Stimulated activated CD4-positive, alpha-beta T cell treated with anti-CD3 and anti-CD28 coated beads, Interleukin-1b, Interleukin-23, amount 100 ng/mL, for 4 hours (primary cell): ENCODE data around the gene NAALADL2.
"Not testable (repeated sequence)": the region's sequence is repeated elsewhere in the genome, so short reads cannot be mapped to it uniquely, and the experiment has no call there.

Source experiments
- DNase-seq, 2 donors: peaks; one replicate each; pipeline ENCODE4 v3.0.0-alpha.2; 2020; ENCODE audit warnings: low read depth in 2 of 2

The NAALADL2 gene

DNA sequence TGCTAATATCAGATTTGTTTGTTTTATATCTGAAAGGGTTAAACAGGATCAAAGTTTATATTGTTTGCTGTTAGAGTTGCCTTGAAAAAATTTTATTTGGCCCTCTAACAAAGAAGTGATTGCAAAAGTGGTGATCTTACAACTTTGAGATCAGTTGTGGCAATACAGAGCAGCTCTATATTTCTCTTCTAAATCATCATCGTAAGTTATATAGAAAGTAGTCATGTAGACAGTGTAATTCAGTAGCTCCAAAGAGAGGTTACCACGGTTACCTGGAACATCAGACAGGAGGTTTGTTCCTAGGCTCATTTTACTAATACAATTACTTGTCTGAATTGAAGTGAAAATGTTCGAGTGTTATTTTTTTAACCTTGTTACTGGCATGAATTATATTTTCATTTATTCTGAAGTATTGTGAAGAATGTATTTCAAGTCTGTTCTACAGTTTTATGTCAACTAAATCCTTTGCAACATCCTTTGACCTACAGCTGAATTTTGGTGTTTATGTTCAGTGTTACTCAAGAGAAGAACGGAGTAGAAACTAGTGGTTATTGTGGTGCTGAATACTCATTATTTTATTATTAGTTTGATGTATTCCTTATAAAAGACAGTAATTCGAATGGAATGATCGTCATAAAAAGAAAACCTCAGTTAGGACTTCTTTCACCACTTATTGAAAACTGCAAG lies 214.2 kb downstream of the NAALADL2 start:
- no peak for DNase-seq

DNA sequence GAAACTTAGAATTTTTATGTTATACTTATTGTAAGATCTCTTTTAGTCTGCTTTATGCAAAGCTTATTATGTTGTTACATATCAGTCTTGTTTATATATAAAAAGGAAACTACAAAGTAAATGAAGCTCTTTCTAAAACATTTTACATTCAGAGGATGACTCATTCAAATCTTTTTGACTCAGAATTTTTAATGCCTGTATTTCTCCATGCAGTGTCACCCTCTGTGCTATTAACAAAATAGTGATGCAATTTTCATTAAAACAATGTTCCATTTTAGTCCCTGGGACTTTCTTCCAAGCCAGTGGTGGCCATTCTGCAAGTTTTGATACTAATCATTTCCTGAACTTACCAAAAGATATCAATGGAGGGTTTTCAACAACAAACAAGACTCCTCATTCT lies 216.1 kb downstream of the NAALADL2 start:
- no peak for DNase-seq

GRCh38 chr3:175077216-175077615 lies 218.1 kb downstream of the NAALADL2 start:
- no peak for DNase-seq

- no peak for DNase-seq
These were observed 223.5 kb downstream of the NAALADL2 start for GRCh38 chr3:175082631-175083030.

GRCh38 chr3:175087128-175087527 lies 228.0 kb downstream of the NAALADL2 start:
- not testable (repeated sequence) for DNase-seq

- DNase-seq, result no peak
These were observed 229.7 kb downstream of the NAALADL2 start for GRCh38 chr3:175088766-175089380.

- DNase-seq, result no peak
These were observed 232.4 kb downstream of the NAALADL2 start for GRCh38 chr3:175091426-175092114.

GRCh38 chr3:175093748-175094147 lies 234.6 kb downstream of the NAALADL2 start:
- no peak for DNase-seq

- DNase-seq, result no peak
These were observed 235.2 kb downstream of the NAALADL2 start for GRCh38 chr3:175094344-175094743.

GRCh38 chr3:175098644-175099043 lies 239.5 kb downstream of the NAALADL2 start:
- no peak for DNase-seq

DNA sequence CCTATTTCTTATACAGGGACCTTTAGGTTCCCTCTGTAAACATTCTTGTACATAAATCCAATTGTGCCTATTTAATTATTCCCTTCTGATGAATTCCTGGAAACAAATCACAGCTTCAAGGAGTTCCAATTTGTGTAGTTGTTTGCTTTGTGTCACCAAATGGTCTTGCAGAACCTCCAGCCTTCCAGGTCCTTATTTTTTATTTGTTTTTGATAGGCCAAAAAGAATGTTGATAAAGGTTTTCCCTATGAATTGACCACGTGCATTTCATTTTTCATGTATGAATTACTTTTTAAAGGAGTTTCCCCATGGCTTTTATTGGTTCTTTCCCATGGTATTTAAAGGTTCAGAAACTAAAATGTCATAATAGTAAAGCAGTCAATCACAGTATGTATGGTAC lies 243.0 kb downstream of the NAALADL2 start:
- DNase-seq, result no peak

DNA sequence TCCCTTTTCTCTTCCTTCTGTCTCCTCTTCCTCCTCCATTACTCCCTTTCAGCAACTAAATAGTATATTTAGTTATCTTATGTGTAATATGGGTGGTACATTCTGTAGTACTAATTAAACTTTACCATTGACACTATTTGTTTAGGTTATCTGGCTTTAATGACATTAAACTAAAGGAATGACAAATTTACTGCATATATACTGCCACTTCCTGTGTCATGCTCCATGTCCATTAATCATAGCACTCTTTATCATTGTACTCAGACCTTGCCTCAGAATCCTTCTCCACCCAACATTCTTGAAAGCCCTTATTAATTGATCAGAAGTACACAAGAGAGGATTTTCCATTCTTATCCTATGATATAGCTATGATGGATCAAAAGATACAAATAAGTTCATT lies 244.2 kb downstream of the NAALADL2 start:
- DNase-seq, result no peak

DNA sequence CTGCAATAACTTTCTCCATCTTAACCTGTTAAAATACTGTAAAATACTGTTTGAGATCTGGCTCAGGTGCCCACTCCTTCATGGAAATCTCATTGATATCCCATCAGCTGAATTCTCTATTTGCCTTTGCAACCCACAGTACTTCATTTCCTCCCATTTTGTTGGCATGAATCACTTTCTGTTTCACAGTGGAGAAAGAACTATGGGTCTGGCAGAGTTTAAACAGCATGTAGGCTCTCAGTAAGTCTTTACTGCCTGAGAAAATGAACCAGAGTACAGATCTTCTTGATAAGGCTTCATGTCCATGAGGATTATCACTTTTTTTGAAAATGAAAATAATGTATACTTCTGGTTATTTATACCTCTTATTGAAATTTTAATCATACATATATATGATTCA lies 245.9 kb downstream of the NAALADL2 start:
- DNase-seq, result no peak

- DNase-seq, result no peak
These were observed 248.1 kb downstream of the NAALADL2 start for GRCh38 chr3:175107231-175107630.

DNA sequence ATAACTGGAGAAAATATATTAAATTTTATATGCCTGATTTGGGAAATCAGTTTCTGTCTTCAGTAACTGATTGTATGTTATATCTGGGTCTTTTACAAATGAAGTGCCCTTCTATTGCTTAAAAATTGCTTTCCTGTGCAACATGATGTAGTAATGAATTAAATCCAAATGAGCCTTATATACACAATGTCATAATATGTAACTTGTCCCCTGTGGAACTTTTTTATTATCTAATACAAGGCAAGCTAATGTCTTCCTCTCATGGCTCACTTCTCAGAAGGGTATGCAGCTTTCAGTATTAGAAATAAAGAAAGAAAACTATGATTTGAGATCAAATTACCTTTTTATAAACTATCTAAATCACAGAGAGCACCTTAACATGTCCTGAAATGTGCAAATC lies 248.9 kb downstream of the NAALADL2 start:
- DNase-seq, result no peak

- DNase-seq, result no peak
These were observed 249.5 kb downstream of the NAALADL2 start for GRCh38 chr3:175108613-175109151.

DNA sequence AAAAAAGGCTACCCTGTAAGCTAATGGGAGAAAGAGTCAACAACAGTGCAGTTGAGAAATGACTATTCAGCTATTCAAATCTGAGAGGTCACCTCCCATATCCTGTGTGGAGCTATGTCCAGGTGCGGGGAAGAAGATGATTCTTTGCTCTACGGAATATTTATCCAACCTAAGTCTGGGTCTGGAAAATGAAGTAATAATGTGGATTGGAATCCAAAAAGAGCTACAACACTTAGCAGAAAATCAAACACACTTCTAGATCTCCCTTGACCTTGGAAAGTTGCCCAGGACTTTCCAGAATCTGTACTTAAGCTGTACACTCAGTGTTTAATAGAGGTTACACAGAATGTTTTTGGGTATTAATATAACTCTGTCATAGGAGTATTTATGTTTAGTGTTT lies 251.9 kb downstream of the NAALADL2 start:
- DNase-seq, result no peak

GRCh38 chr3:175118382-175118941 lies 259.3 kb downstream of the NAALADL2 start:
- DNase-seq, result no peak

- DNase-seq, result no peak
These were observed 262.1 kb downstream of the NAALADL2 start for GRCh38 chr3:175121225-175121624.

DNA sequence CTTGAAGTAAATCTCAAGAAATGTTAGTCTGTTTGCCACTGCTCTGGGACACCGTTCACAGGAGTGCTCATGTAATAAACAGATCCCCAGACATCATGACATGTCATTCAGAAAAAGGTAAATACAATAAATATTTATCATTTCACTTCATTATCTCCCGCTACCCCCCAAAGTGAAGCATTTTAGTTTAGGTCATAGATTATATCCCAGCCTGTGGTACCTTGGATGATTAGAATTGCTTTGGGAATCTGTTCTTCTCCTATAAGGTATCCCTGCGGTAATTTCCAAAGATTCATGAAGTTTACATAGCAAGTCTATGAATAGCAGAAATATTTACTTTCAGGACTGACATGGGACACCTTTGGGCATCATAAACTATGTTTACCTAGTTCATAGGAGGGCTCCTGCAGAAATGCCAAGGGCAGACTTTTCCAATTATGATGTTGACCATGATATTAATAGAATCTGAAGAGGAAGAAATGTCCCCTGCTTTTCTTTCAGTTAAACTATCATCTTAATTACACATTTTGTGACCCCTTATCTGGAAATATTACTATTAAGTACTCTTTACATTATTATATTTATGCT lies 268.0 kb downstream of the NAALADL2 start:
- DNase-seq, result no peak

- no peak for DNase-seq
These were observed 270.0 kb downstream of the NAALADL2 start for GRCh38 chr3:175129126-175129525.

- DNase-seq, result no peak
These were observed 270.4 kb downstream of the NAALADL2 start for GRCh38 chr3:175129571-175129970.
